ENCODE data around the gene MC2R.

Gene MC2R

GRCh38 chr18:13879492-13879891, 35.8 kb downstream of the MC2R start:
- DNase-seq (ENCODE audit: low read depth in 1 of 2, low spot score in 1 of 2): no peak

GRCh38 chr18:13878857-13879256, 36.5 kb downstream of the MC2R start:
- H3K27me3 ChIP-seq (ENCODE audit: insufficient read depth, poor library complexity, severe bottlenecking): peaks cover 6% of the 10 kb centered on the region
- TF ChIP-seq POLR2AphosphoS5 (IDR thresholded peaks at IDR 0.05; ENCODE audit: low read depth): no peak
- TF ChIP-seq CTCF (IDR thresholded peaks at IDR 0.05; ENCODE audit: insufficient read depth, low read length): no peak
- TF ChIP-seq SPI1 (IDR thresholded peaks at IDR 0.05; ENCODE audit: borderline replicate concordance, low read depth): no peak
- TF ChIP-seq GABPA (IDR thresholded peaks at IDR 0.05; ENCODE audit: low read depth): no peak
- TF ChIP-seq REST (IDR thresholded peaks at IDR 0.05; ENCODE audit: insufficient replicate concordance, low read depth): no peak

More at GRCh38 chr18:13879492-13879891, 35.8 kb downstream of the MC2R start:
- H3K4me3 ChIP-seq (replicated peaks; ENCODE audit: insufficient read depth, low read length): no peak overlapping the region
- TF ChIP-seq SPI1 (IDR thresholded peaks at IDR 0.05; ENCODE audit: borderline replicate concordance, low read depth) (no peak), REST (IDR thresholded peaks at IDR 0.05; ENCODE audit: insufficient replicate concordance, low read depth) (no peak), POLR2AphosphoS5 (IDR thresholded peaks at IDR 0.05; ENCODE audit: low read depth) (no peak), GABPA (IDR thresholded peaks at IDR 0.05; ENCODE audit: low read depth) (no peak), CTCF (IDR thresholded peaks at IDR 0.05; ENCODE audit: insufficient read depth, low read length) (no peak)
- no peak overlapping the region for H3K27ac ChIP-seq (replicated peaks)
- H3K27me3 ChIP-seq (ENCODE audit: insufficient read depth, poor library complexity, severe bottlenecking): peaks cover 6% of the 10 kb centered on the region

GRCh38 chr18:13877157-13877556, 38.2 kb downstream of the MC2R start:
- no peak for TF ChIP-seq REST (IDR thresholded peaks at IDR 0.05; ENCODE audit: insufficient replicate concordance, low read depth)
- no peak for TF ChIP-seq CTCF (IDR thresholded peaks at IDR 0.05; ENCODE audit: insufficient read depth, low read length)
- TF ChIP-seq POLR2AphosphoS5 (IDR thresholded peaks at IDR 0.05; ENCODE audit: low read depth): no peak
- TF ChIP-seq SPI1 (IDR thresholded peaks at IDR 0.05; ENCODE audit: borderline replicate concordance, low read depth): no peak
- TF ChIP-seq GABPA (IDR thresholded peaks at IDR 0.05; ENCODE audit: low read depth): no peak
- H3K27me3 ChIP-seq (ENCODE audit: insufficient read depth, poor library complexity, severe bottlenecking): peaks cover 1% of the 10 kb centered on the region
- H3K4me3 ChIP-seq (replicated peaks; ENCODE audit: insufficient read depth, low read length): no peak overlapping the region
- no peak overlapping the region for H3K27ac ChIP-seq (replicated peaks)
- no peak for DNase-seq (ENCODE audit: low read depth in 1 of 2, low spot score in 1 of 2)

More at GRCh38 chr18:13878857-13879256, 36.5 kb downstream of the MC2R start:
- no peak overlapping the region for H3K27ac ChIP-seq (replicated peaks)
- no peak overlapping the region for H3K4me3 ChIP-seq (replicated peaks; ENCODE audit: insufficient read depth, low read length)
- no peak for DNase-seq (ENCODE audit: low read depth in 1 of 2, low spot score in 1 of 2)

Data from HL-60 (cell line).